SK-N-SH (cell line): ENCODE measurements around the gene TSBP1. TPM values are rescaled to one million over a fixed set of nuclear protein-coding genes. Genes with fewer than 3 reads are reported as not detected.

Experiments used
- CTCF ChIA-PET: fragments of 300-600, 350-600 bp; formaldehyde crosslinking; extraction: SDS; loops from one replicate; lab custom pipeline; 2021; lab: Yijun Ruan, JAX
- POLR2A ChIA-PET: fragments of 350-600 bp; sonication (Branson Sonifier 250); formaldehyde crosslinking; extraction: SDS; loops from one replicate; lab custom pipeline; 2020; ENCODE audit warnings: antibody characterized with exemption, inconsistent platforms; lab: Yijun Ruan, JAX
- DNase-seq: peaks from one replicate; pipeline ENCODE4 v3.0.0; 2012
- H2AFZ ChIP-seq: fragments of 200-600 bp; sonication (generic); 2 replicates; pipeline ENCODE4 v1.8.1; 2016; ENCODE audit warnings: antibody characterized with exemption, mild to moderate bottlenecking, low read depth
- H3F3A ChIP-seq: fragments of 200-600 bp; sonication (generic); replicated peaks from 2 replicates; pipeline ENCODE3; 2016; ENCODE audit warnings: antibody characterized with exemption, mild to moderate bottlenecking; ENCODE audit not compliant: insufficient read depth
- H3K27ac ChIP-seq, 2 experiments: fragments of 200-500 bp in 1 of 2; fragments of 200-600 bp in 1 of 2; sonication (Bioruptor generic) in 1 of 2; sonication (generic), shearing (Covaris generic) in 1 of 2; 2 replicates each; pipeline versions ENCODE4 v1.5.1 to v1.6.1; 2014 to 2016; ENCODE audit warnings: low read depth in 2 of 2, inconsistent platforms in 1 of 2, low read length in 1 of 2, mild to moderate bottlenecking in 1 of 2, mixed read lengths in 1 of 2
- H3K27me3 ChIP-seq: fragments of 200-600 bp; sonication (generic), shearing (Covaris generic); 2 replicates; pipeline ENCODE4 v1.6.1; 2016; ENCODE audit warnings: mixed run types; ENCODE audit not compliant: insufficient read depth
- H3K36me3 ChIP-seq, 2 experiments: fragments of 200-500 bp in 1 of 2; fragments of 200-600 bp in 1 of 2; sonication (Bioruptor generic) in 1 of 2; sonication (generic) in 1 of 2; replicated peaks in 1 of 2; 2 replicates each; pipeline versions ENCODE3 to v1.5.1; 2014 to 2016; ENCODE audit warnings: low read length in 1 of 2, mild to moderate bottlenecking in 1 of 2; ENCODE audit not compliant: insufficient read depth in 2 of 2, control insufficient read depth in 1 of 2
- H3K4me1 ChIP-seq, 2 experiments: fragments of 200-500 bp in 1 of 2; fragments of 200-600 bp in 1 of 2; sonication (Bioruptor generic) in 1 of 2; sonication (generic), shearing (Covaris generic) in 1 of 2; 2 replicates each; pipeline versions ENCODE4 v1.5.1 to v1.6.1; 2014 to 2016; ENCODE audit warnings: low read depth in 1 of 2, low read length in 1 of 2, mixed run types in 1 of 2; ENCODE audit not compliant: insufficient read depth in 2 of 2, control insufficient read depth in 1 of 2
- H3K4me2 ChIP-seq: fragments of 200-600 bp; sonication (generic), shearing (Covaris generic); 2 replicates; pipeline ENCODE4 v1.6.1; 2017; ENCODE audit warnings: mixed run types
- H3K4me3 ChIP-seq, 2 experiments: fragments of 200-500 bp in 1 of 2; fragments of 200-600 bp in 1 of 2; sonication (Bioruptor generic) in 1 of 2; sonication (generic), shearing (Covaris generic) in 1 of 2; 2 replicates each; pipeline versions ENCODE4 v1.5.1 to v1.8.1; 2014 to 2016; ENCODE audit warnings: low read depth in 2 of 2, inconsistent platforms in 1 of 2, low read length in 1 of 2, mild to moderate bottlenecking in 1 of 2, mixed read lengths in 1 of 2, moderate library complexity in 1 of 2
- H3K79me2 ChIP-seq: fragments of 200-600 bp; sonication (generic); 2 replicates; pipeline ENCODE4 v1.8.1; 2017; ENCODE audit warnings: mild to moderate bottlenecking; ENCODE audit not compliant: insufficient read depth
- H3K9ac ChIP-seq: fragments of 200-600 bp; sonication (generic); 2 replicates; pipeline ENCODE4 v1.6.1; 2017; ENCODE audit warnings: mixed run types
- H3K9me2 ChIP-seq: fragments of 200-600 bp; sonication (generic); 2 replicates; pipeline ENCODE4 v1.6.1; 2017; ENCODE audit warnings: mixed run types
- H3K9me3 ChIP-seq: fragments of 200-600 bp; sonication (generic); 2 replicates; pipeline ENCODE4 v1.6.1; 2017; ENCODE audit warnings: mixed run types, mild to moderate bottlenecking, moderate library complexity
- H4K20me1 ChIP-seq: fragments of 200-600 bp; sonication (generic); 2 replicates; pipeline ENCODE4 v1.6.1; 2017; ENCODE audit warnings: mild to moderate bottlenecking, mixed run types; ENCODE audit not compliant: insufficient read depth
- EP300 ChIP-seq, 2 experiments: IDR thresholded peaks; 2 replicates each; pipeline versions ENCODE4 v1.4.0 to v1.6.1; 2012; ENCODE audit warnings: borderline replicate concordance in 1 of 2, low read depth in 1 of 2, low read length in 1 of 2
- FOSL2 ChIP-seq: IDR thresholded peaks from 2 replicates; pipeline ENCODE4 v1.4.0; 2012; ENCODE audit warnings: low read depth, mild to moderate bottlenecking, moderate library complexity, borderline replicate concordance
- NFIC ChIP-seq: IDR thresholded peaks from 2 replicates; pipeline ENCODE4 v1.4.0; 2012; ENCODE audit warnings: borderline replicate concordance
- NRF1 ChIP-seq: IDR thresholded peaks from 2 replicates; pipeline ENCODE4 v1.6.1; 2012; ENCODE audit warnings: low read depth, mild to moderate bottlenecking, low read length
- POLR2AphosphoS5 ChIP-seq: IDR thresholded peaks from 2 replicates; pipeline ENCODE4 v1.6.1; 2012; ENCODE audit warnings: low read depth, low read length
- RFX5 ChIP-seq: IDR thresholded peaks from 2 replicates; pipeline ENCODE4 v1.6.1; 2012; ENCODE audit warnings: mild to moderate bottlenecking, improper control_type of control experiment, low read length
- SIN3A ChIP-seq: IDR thresholded peaks from 2 replicates; pipeline ENCODE4 v1.6.1; 2012; ENCODE audit warnings: low read depth, mild to moderate bottlenecking, low read length, moderate library complexity, borderline replicate concordance
- TAF1 ChIP-seq: IDR thresholded peaks from 2 replicates; pipeline ENCODE4 v1.6.1; 2012; ENCODE audit warnings: low read depth, mild to moderate bottlenecking, low read length, moderate library complexity, borderline replicate concordance
- WGBS: methylation state at CpG from one replicate; pipeline ENCODE4 v1.1.6; 2017; ENCODE audit warnings: low lambda C conversion rate; 5-methylcytosine and 5-hydroxymethylcytosine counted together
- polyA plus RNA-seq, 3 experiments: library from polyadenylated mRNA; depleted of rRNA; stranded (reverse); fragments of >200 nt; gene quantifications; 2 replicates each; pipeline ENCODE4 v1.2.3, GENCODE V29; 2012
- TF ChIP-seq, protein P1 (sequence below): IDR thresholded peaks from 2 replicates; pipeline ENCODE4 v1.4.0; 2012; ENCODE audit warnings: low read depth, borderline replicate concordance
- TF ChIP-seq, protein P2 (sequence below): fragments of 150-350 bp; IDR thresholded peaks from 2 replicates; pipeline ENCODE4 v1.6.1; 2016; ENCODE audit warnings: mild to moderate bottlenecking, low read depth, low read length
- TF ChIP-seq, protein P3 (sequence below): IDR thresholded peaks from 2 replicates; pipeline ENCODE4; 2012

Gene TSBP1
- polyA plus RNA-seq, 1 of the 3 experiments (the other 2 are of a cell fraction): not detected

DNA sequence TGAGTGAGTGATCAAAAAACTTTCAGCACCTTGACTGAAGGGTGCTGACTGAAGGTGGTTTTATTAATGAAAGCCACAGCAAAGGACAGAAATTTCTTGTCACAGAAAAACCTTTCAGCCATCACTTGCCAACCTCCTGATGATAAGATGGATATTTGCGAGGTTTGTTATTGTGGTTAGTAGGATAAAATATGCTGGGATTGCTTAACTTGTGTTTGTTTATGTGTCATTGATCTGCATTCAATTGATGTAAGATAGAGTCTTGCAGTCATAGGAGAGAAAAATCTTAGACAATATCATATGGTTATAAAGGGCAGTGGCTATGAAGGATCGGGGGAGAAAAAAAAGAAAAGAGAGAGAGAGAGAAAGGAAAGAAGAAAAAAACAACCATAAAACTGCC, 1.2 kb downstream of the TSBP1 start:
- no peak for DNase-seq
- Histone ChIP-seq H3K4me1 (no peaks in the 10 kb centered on the region), H3K4me3 (no peak overlapping the region), H3K4me2 (no peak overlapping the region), H3F3A (no peaks in the 10 kb centered on the region), H3K79me2 (no peaks in the 10 kb centered on the region), H3K27ac (no peak overlapping the region), H3K27me3 (peaks cover 9% of the 10 kb centered on the region), H2AFZ (no peak overlapping the region), H3K9me2 (no peaks in the 10 kb centered on the region), H3K9ac (no peak overlapping the region), H3K36me3 (no peaks in the 10 kb centered on the region), H3K9me3 (no peaks in the 10 kb centered on the region), H4K20me1 (no peaks in the 10 kb centered on the region)
- CTCF ChIA-PET: no interaction called here
- POLR2A ChIA-PET: no interaction called here
- TF ChIP-seq, protein P1, sequence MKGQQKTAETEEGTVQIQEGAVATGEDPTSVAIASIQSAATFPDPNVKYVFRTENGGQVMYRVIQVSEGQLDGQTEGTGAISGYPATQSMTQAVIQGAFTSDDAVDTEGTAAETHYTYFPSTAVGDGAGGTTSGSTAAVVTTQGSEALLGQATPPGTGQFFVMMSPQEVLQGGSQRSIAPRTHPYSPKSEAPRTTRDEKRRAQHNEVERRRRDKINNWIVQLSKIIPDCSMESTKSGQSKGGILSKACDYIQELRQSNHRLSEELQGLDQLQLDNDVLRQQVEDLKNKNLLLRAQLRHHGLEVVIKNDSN: no peak
- TF ChIP-seq POLR2AphosphoS5 (no peak), EP300 (IDR thresholded peaks at IDR 0.05; ENCODE audit: borderline replicate concordance in 1 of 2, low read depth in 1 of 2, low read length in 1 of 2) (no peak)
- WGBS: 3% methylated on average over 2 of the region's 2 CpGs

DNA sequence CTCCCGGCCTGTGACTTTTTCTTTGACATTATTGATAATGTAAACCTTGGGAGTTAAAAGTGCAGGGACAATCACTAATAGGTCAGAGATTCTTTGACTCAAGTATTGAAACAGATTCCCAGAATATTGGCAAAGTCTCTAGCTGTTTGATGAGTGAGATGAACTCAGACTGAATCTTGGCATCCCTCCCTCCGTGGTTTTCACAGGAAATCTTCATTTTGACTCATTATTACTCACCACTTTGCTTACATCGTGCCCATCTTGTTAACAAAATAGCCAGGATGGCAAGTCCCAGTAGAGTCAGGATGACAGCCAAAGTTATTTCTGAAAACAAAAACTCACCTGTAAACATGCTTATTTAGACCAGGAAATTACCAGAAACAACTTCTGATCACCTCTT, 2.0 kb downstream of the TSBP1 start:
- Histone ChIP-seq H3F3A (no peaks in the 10 kb centered on the region), H4K20me1 (no peaks in the 10 kb centered on the region), H2AFZ (0 out of 2 replicates have a peak overlapping the region, but pooled peaks have one; percentile 46), H3K4me3 (no peak overlapping the region), H3K9me3 (no peaks in the 10 kb centered on the region), H3K9ac (no peak overlapping the region), H3K9me2 (no peaks in the 10 kb centered on the region), H3K27me3 (peaks cover 17% of the 10 kb centered on the region), H3K36me3 (no peaks in the 10 kb centered on the region), H3K79me2 (no peaks in the 10 kb centered on the region), H3K4me2 (no peak overlapping the region), H3K27ac (no peak overlapping the region), H3K4me1 (no peaks in the 10 kb centered on the region)
- WGBS: 0% methylated on average over 3 of the region's 3 CpGs
- TF ChIP-seq, protein P2, sequence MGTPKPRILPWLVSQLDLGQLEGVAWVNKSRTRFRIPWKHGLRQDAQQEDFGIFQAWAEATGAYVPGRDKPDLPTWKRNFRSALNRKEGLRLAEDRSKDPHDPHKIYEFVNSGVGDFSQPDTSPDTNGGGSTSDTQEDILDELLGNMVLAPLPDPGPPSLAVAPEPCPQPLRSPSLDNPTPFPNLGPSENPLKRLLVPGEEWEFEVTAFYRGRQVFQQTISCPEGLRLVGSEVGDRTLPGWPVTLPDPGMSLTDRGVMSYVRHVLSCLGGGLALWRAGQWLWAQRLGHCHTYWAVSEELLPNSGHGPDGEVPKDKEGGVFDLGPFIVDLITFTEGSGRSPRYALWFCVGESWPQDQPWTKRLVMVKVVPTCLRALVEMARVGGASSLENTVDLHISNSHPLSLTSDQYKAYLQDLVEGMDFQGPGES: no peak
- TF ChIP-seq RFX5 (no peak), TAF1 (no peak), NFIC (peak; percentile 42; the same call in 1 of the 2 replicates), POLR2AphosphoS5 (no peak), SIN3A (no peak), FOSL2 (peak; percentile 36; the same call in 1 of the 2 replicates), NRF1 (no peak)
- TF ChIP-seq, protein P3, sequence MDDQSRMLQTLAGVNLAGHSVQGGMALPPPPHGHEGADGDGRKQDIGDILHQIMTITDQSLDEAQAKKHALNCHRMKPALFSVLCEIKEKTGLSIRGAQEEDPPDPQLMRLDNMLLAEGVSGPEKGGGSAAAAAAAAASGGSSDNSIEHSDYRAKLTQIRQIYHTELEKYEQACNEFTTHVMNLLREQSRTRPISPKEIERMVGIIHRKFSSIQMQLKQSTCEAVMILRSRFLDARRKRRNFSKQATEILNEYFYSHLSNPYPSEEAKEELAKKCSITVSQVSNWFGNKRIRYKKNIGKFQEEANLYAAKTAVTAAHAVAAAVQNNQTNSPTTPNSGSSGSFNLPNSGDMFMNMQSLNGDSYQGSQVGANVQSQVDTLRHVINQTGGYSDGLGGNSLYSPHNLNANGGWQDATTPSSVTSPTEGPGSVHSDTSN: 0 out of 2 replicates have a peak, but pooled peaks have one; percentile 4
- ChIA-PET CTCF (no interaction called here), POLR2A (no interaction called here)
- DNase-seq: no peak
